Measurements from ENCODE around the gene LPP. TPM values are rescaled to one million over a fixed set of nuclear protein-coding genes. Genes with fewer than 3 reads are reported as not detected.

The LPP gene
- total RNA-seq, 2 donors from 2014 or later = 52.7 to 56.7 TPM

GRCh38 chr3:188707381-188708288 is 553.7 kb downstream of the LPP start:
- Mint-ChIP-seq H3K27me3 (no peaks in the 10 kb centered on the region), H3K27ac (peak overlapping the region in 1 of 2 donors; percentile 92), H3K4me1 (ENCODE audit: low read depth in 2 of 2) (peaks cover 17 to 24% of the 10 kb centered on the region in 2 donors), H3K9me3 (no peaks in the 10 kb centered on the region), H3K4me3 (no peak overlapping the region), H3K36me3 (no peaks in the 10 kb centered on the region)
- DNase-seq (ENCODE audit: low spot score) (no peak), ATAC-seq (no peak)

- H3K27me3 Mint-ChIP-seq = no peaks in the 10 kb centered on the region
- no peaks in the 10 kb centered on the region for H3K36me3 Mint-ChIP-seq
- no peaks in the 10 kb centered on the region for H3K9me3 Mint-ChIP-seq
- H3K4me3 Mint-ChIP-seq = no peak overlapping the region
- no peak overlapping the region for H3K27ac Mint-ChIP-seq
- ATAC-seq (no peak), DNase-seq (ENCODE audit: low spot score) (no peak)
- peaks cover 22 to 24% of the 10 kb centered on the region in 2 donors for H3K4me1 Mint-ChIP-seq (ENCODE audit: low read depth in 2 of 2)
Observed at GRCh38 chr3:188711881-188712247, 557.9 kb downstream of the LPP start.

- no peaks in the 10 kb centered on the region for H3K9me3 Mint-ChIP-seq
- H3K27me3 Mint-ChIP-seq = no peaks in the 10 kb centered on the region
- no peak overlapping the region for H3K4me3 Mint-ChIP-seq
- DNase-seq (ENCODE audit: low spot score) = no peak
- no peak for ATAC-seq
- H3K4me1 Mint-ChIP-seq (ENCODE audit: low read depth in 2 of 2) = peaks cover 23% of the 10 kb centered on the region in 2 donors
- H3K36me3 Mint-ChIP-seq = no peaks in the 10 kb centered on the region
- H3K27ac Mint-ChIP-seq = no peak overlapping the region
Observed at GRCh38 chr3:188712248-188712924, 558.4 kb downstream of the LPP start.

- Mint-ChIP-seq H3K27ac (no peak overlapping the region), H3K36me3 (no peaks in the 10 kb centered on the region), H3K9me3 (no peaks in the 10 kb centered on the region), H3K27me3 (no peaks in the 10 kb centered on the region), H3K4me1 (ENCODE audit: low read depth in 2 of 2) (peaks cover 17 to 18% of the 10 kb centered on the region in 2 donors), H3K4me3 (no peak overlapping the region)
- ATAC-seq = no peak
- DNase-seq (ENCODE audit: low spot score) = no peak
Observed at GRCh38 chr3:188712991-188713390, 559.0 kb downstream of the LPP start.

GRCh38 chr3:188719545-188719944 is 565.6 kb downstream of the LPP start:
- Mint-ChIP-seq H3K27ac (no peak overlapping the region), H3K27me3 (no peaks in the 10 kb centered on the region), H3K4me1 (ENCODE audit: low read depth in 2 of 2) (peaks cover 13 to 22% of the 10 kb centered on the region in 2 donors), H3K36me3 (no peaks in the 10 kb centered on the region), H3K4me3 (no peak overlapping the region), H3K9me3 (no peaks in the 10 kb centered on the region)
- ATAC-seq (no peak), DNase-seq (ENCODE audit: low spot score) (no peak)

GRCh38 chr3:188720215-188720614 is 566.3 kb downstream of the LPP start:
- Mint-ChIP-seq H3K4me3 (no peak overlapping the region), H3K27me3 (no peaks in the 10 kb centered on the region), H3K27ac (no peak overlapping the region), H3K4me1 (ENCODE audit: low read depth in 2 of 2) (peaks cover 13 to 22% of the 10 kb centered on the region in 2 donors), H3K36me3 (no peaks in the 10 kb centered on the region), H3K9me3 (no peaks in the 10 kb centered on the region)
- ATAC-seq = no peak
- DNase-seq (ENCODE audit: low spot score) = no peak

GRCh38 chr3:188720636-188721035 is 566.7 kb downstream of the LPP start:
- no peaks in the 10 kb centered on the region for H3K27me3 Mint-ChIP-seq
- no peak overlapping the region for H3K27ac Mint-ChIP-seq
- DNase-seq (ENCODE audit: low spot score) (no peak), ATAC-seq (peak in 1 of 2 donors; percentile 52)
- no peaks in the 10 kb centered on the region for H3K36me3 Mint-ChIP-seq
- no peaks in the 10 kb centered on the region for H3K9me3 Mint-ChIP-seq
- H3K4me3 Mint-ChIP-seq = no peak overlapping the region
- peaks cover 13 to 22% of the 10 kb centered on the region in 2 donors for H3K4me1 Mint-ChIP-seq (ENCODE audit: low read depth in 2 of 2)

- Mint-ChIP-seq H3K27ac (no peak overlapping the region), H3K36me3 (no peaks in the 10 kb centered on the region), H3K9me3 (no peaks in the 10 kb centered on the region), H3K27me3 (no peaks in the 10 kb centered on the region), H3K4me3 (no peak overlapping the region), H3K4me1 (ENCODE audit: low read depth in 2 of 2) (peaks cover 19 to 21% of the 10 kb centered on the region in 2 donors)
- DNase-seq (ENCODE audit: low spot score) (no peak), ATAC-seq (no peak)
Observed at GRCh38 chr3:188721312-188721711, 567.4 kb downstream of the LPP start.

GRCh38 chr3:188721990-188722389 is 568.0 kb downstream of the LPP start:
- Mint-ChIP-seq H3K27ac (no peak overlapping the region), H3K4me1 (ENCODE audit: low read depth in 2 of 2) (peaks cover 20% of the 10 kb centered on the region in 2 donors), H3K36me3 (no peaks in the 10 kb centered on the region), H3K9me3 (no peaks in the 10 kb centered on the region), H3K4me3 (no peak overlapping the region), H3K27me3 (no peaks in the 10 kb centered on the region)
- DNase-seq (ENCODE audit: low spot score) (no peak), ATAC-seq (no peak)

GRCh38 chr3:188722963-188723362 is 569.0 kb downstream of the LPP start:
- ATAC-seq (peak in 1 of 2 donors; percentile 79), DNase-seq (ENCODE audit: low spot score) (no peak)
- H3K36me3 Mint-ChIP-seq = no peaks in the 10 kb centered on the region
- H3K9me3 Mint-ChIP-seq = no peaks in the 10 kb centered on the region
- H3K4me3 Mint-ChIP-seq = peak overlapping the region; percentile 9
- no peaks in the 10 kb centered on the region for H3K27me3 Mint-ChIP-seq
- peaks cover 17% of the 10 kb centered on the region in 2 donors for H3K4me1 Mint-ChIP-seq (ENCODE audit: low read depth in 2 of 2)
- H3K27ac Mint-ChIP-seq = peak overlapping the region in 1 of 2 donors; percentile 9

GRCh38 chr3:188727052-188727451 is 573.1 kb downstream of the LPP start:
- Mint-ChIP-seq H3K27me3 (no peaks in the 10 kb centered on the region), H3K9me3 (no peaks in the 10 kb centered on the region), H3K27ac (no peak overlapping the region), H3K36me3 (no peaks in the 10 kb centered on the region), H3K4me3 (no peak overlapping the region), H3K4me1 (ENCODE audit: low read depth in 2 of 2) (peaks cover 28 to 29% of the 10 kb centered on the region in 2 donors)
- DNase-seq (ENCODE audit: low spot score) = no peak
- ATAC-seq = no peak

- ATAC-seq (no peak), DNase-seq (ENCODE audit: low spot score) (no peak)
- Mint-ChIP-seq H3K27me3 (no peaks in the 10 kb centered on the region), H3K4me1 (ENCODE audit: low read depth in 2 of 2) (peaks cover 19 to 25% of the 10 kb centered on the region in 2 donors), H3K27ac (peak overlapping the region in 1 of 2 donors; percentile 24), H3K9me3 (no peaks in the 10 kb centered on the region), H3K4me3 (no peak overlapping the region), H3K36me3 (no peaks in the 10 kb centered on the region)
Observed at GRCh38 chr3:188728371-188728896, 574.5 kb downstream of the LPP start.

- Mint-ChIP-seq H3K36me3 (no peaks in the 10 kb centered on the region), H3K4me1 (ENCODE audit: low read depth in 2 of 2) (peaks cover 19 to 27% of the 10 kb centered on the region in 2 donors), H3K27ac (peak overlapping the region in 1 of 2 donors; percentile 24), H3K27me3 (no peaks in the 10 kb centered on the region), H3K4me3 (no peak overlapping the region), H3K9me3 (no peaks in the 10 kb centered on the region)
- no peak for ATAC-seq
- no peak for DNase-seq (ENCODE audit: low spot score)
Observed at GRCh38 chr3:188729422-188729821, 575.5 kb downstream of the LPP start.

- Mint-ChIP-seq H3K27ac (no peak overlapping the region), H3K4me1 (ENCODE audit: low read depth in 2 of 2) (peaks cover 3 to 18% of the 10 kb centered on the region in 2 donors), H3K9me3 (peaks cover 4% of the 10 kb centered on the region), H3K36me3 (no peaks in the 10 kb centered on the region), H3K4me3 (no peak overlapping the region), H3K27me3 (no peaks in the 10 kb centered on the region)
- no peak for ATAC-seq
- no peak for DNase-seq (ENCODE audit: low spot score)
Observed at GRCh38 chr3:188734395-188734794, 580.4 kb downstream of the LPP start.
